A549 (cell line): Measurements from ENCODE around the gene PRR29. TPM values are rescaled to one million over a fixed set of nuclear protein-coding genes. Genes with fewer than 3 reads are reported as not detected.

ENCODE experiments used
- ATAC-seq, 2 experiments: fragments of 200-7000 bp in 1 of 2; fragments of >200 bp in 1 of 2; cut with Nextera tagmentation in 1 of 2; cut with Tn5 transposase in 1 of 2; 3 replicates each; pipeline versions ENCODE4 v1.8.0 to v1.9.1; 2018 to 2020; ENCODE audit warnings: mild to moderate bottlenecking in 1 of 2, moderate library complexity in 1 of 2
- CTCF ChIA-PET: fragments of 300-600 bp; sonication (Branson Sonifier 250); formaldehyde crosslinking; extraction: SDS; loops from one replicate; lab custom pipeline; 2021; ENCODE audit warnings: antibody characterized with exemption, inconsistent platforms; lab: Yijun Ruan, JAX
- POLR2A ChIA-PET: fragments of 350-600 bp; formaldehyde crosslinking; extraction: SDS; loops from one replicate; lab custom pipeline; 2021; ENCODE audit warnings: antibody characterized with exemption, inconsistent platforms; lab: Yijun Ruan, JAX
- DNase-seq, 2 experiments: peaks; one replicate each; pipeline versions ENCODE4 v3.0.0 to v3.0.0-alpha.2; 2011 to 2016; ENCODE audit warnings: low read depth in 1 of 2, low spot score in 1 of 2
- FAIRE-seq: peaks from 2 replicates; lab custom pipeline; 2011; peaks lifted over from hg19 to GRCh38; lab: Jason Lieb, UNC
- H3K27ac ChIP-seq, 2 experiments: fragments of >200 bp; sonication (Bioruptor Twin); formaldehyde crosslinking; 3 replicates each; pipeline ENCODE4 v1.5.1; 2016 to 2017
- H3K4me1 ChIP-seq: fragments of >200 bp; sonication (Bioruptor Twin); formaldehyde crosslinking; 3 replicates; pipeline ENCODE4 v1.6.1; 2016
- H3K4me2 ChIP-seq: fragments of >200 bp; sonication (Bioruptor Twin); formaldehyde crosslinking; 3 replicates; pipeline ENCODE4 v1.6.1; 2016
- H3K4me3 ChIP-seq: fragments of >200 bp; sonication (Bioruptor Twin); formaldehyde crosslinking; 3 replicates; pipeline ENCODE4 v1.5.1; 2016
- H3K9me3 ChIP-seq: fragments of >200 bp; sonication (Bioruptor Twin); formaldehyde crosslinking; 3 replicates; pipeline ENCODE4 v1.6.1; 2016
- CEBPB ChIP-seq, 2 experiments: fragments of >200 bp in 1 of 2; sonication (Bioruptor Twin) in 1 of 2; formaldehyde crosslinking in 1 of 2; IDR thresholded peaks; 2 replicates each; pipeline ENCODE4 v1.6.1; 2012 to 2016
- CHD4 ChIP-seq: fragments of 200-600 bp; sonication (generic); IDR thresholded peaks from 2 replicates; pipeline ENCODE4 v1.6.1; 2016; ENCODE audit warnings: antibody characterized with exemption, mild to moderate bottlenecking, borderline replicate concordance
- CTCF ChIP-seq: fragments of >200 bp; sonication (Bioruptor Twin); formaldehyde crosslinking; IDR thresholded peaks from 3 replicates; pipeline ENCODE4 v1.5.1; 2016
- EHMT2 ChIP-seq: fragments of 200-600 bp; sonication (generic); IDR thresholded peaks from 2 replicates; pipeline ENCODE4 v1.6.1; 2016; ENCODE audit warnings: antibody characterized with exemption, low read depth, mild to moderate bottlenecking, moderate library complexity
- EP300 ChIP-seq, 2 experiments: fragments of >200 bp; sonication (Bioruptor Twin); formaldehyde crosslinking; IDR thresholded peaks; 2 replicates in 1 of 2; 3 replicates in 1 of 2; pipeline ENCODE4 v1.6.1; 2016 to 2017
- ESRRA ChIP-seq: fragments of 150-350 bp; IDR thresholded peaks from 2 replicates; pipeline ENCODE4 v1.6.1; 2014; ENCODE audit warnings: mild to moderate bottlenecking, low read length, borderline replicate concordance
- GATA3 ChIP-seq: IDR thresholded peaks from 2 replicates; pipeline ENCODE4 v1.6.1; 2012; ENCODE audit warnings: borderline replicate concordance
- HOXB13 ChIP-seq: fragments of 250-450 bp; sonication (Bioruptor Pico); IDR thresholded peaks from 2 replicates; pipeline ENCODE4 v1.5.0; 2020; ENCODE audit warnings: low read depth, mild to moderate bottlenecking, moderate library complexity
- JUN ChIP-seq, 2 experiments: fragments of >200 bp; sonication (Bioruptor Twin); formaldehyde crosslinking; IDR thresholded peaks; 2 replicates in 1 of 2; 3 replicates in 1 of 2; pipeline ENCODE4 v1.6.1; 2016 to 2017
- KDM1A ChIP-seq: fragments of 200-600 bp; sonication (generic); IDR thresholded peaks from 2 replicates; pipeline ENCODE4 v1.6.1; 2016; ENCODE audit warnings: low read depth, mild to moderate bottlenecking
- KDM5A ChIP-seq: fragments of 200-600 bp; sonication (generic); IDR thresholded peaks from 2 replicates; pipeline ENCODE4 v1.6.1; 2016; ENCODE audit warnings: antibody characterized with exemption, mild to moderate bottlenecking
- NFE2L2 ChIP-seq: fragments of 150-350 bp; conservative IDR thresholded peaks from 2 replicates; pipeline ENCODE4 v1.6.1; 2014; ENCODE audit warnings: low read length
- PBX3 ChIP-seq: IDR thresholded peaks from 2 replicates; pipeline ENCODE4 v1.6.1; 2012
- POLR2AphosphoS2 ChIP-seq: conservative IDR thresholded peaks from 2 replicates; pipeline ENCODE4 v1.6.1; 2012; ENCODE audit warnings: low read length, improper control_type of control experiment, inconsistent platforms
- RAD21 ChIP-seq, 2 experiments: fragments of >200 bp in 1 of 2; sonication (Bioruptor Twin) in 1 of 2; formaldehyde crosslinking in 1 of 2; IDR thresholded peaks in 1 of 2; conservative IDR thresholded peaks in 1 of 2; 2 replicates in 1 of 2; 3 replicates in 1 of 2; pipeline ENCODE4 v1.6.1; 2012 to 2018; ENCODE audit warnings: inconsistent platforms in 1 of 2
- RCOR1 ChIP-seq: fragments of 150-350 bp; IDR thresholded peaks from 2 replicates; pipeline ENCODE4 v1.6.1; 2014; ENCODE audit warnings: antibody characterized with exemption, low read length, low read depth
- RFX5 ChIP-seq: fragments of 450-650 bp; IDR thresholded peaks from 2 replicates; pipeline ENCODE4 v1.7.1; 2014; ENCODE audit warnings: antibody characterized with exemption, mild to moderate bottlenecking, moderate library complexity
- SMC3 ChIP-seq: fragments of >200 bp; sonication (Bioruptor Twin); formaldehyde crosslinking; IDR thresholded peaks from 3 replicates; pipeline ENCODE4 v1.6.1; 2018; ENCODE audit warnings: inconsistent platforms
- TFCP2L1 ChIP-seq: fragments of 250-450 bp; sonication (Bioruptor Pico); IDR thresholded peaks from 2 replicates; pipeline ENCODE4 v1.5.0; 2021; ENCODE audit warnings: mild to moderate bottlenecking
- USF2 ChIP-seq: fragments of 450-650 bp; IDR thresholded peaks from 2 replicates; pipeline ENCODE4 v1.6.1; 2014; ENCODE audit warnings: antibody characterized with exemption
- WGBS: methylation state at CpG from one replicate; pipeline ENCODE4 v1.1.6; 2017; ENCODE audit errors: missing lambda C conversion rate; 5-methylcytosine and 5-hydroxymethylcytosine counted together
- polyA plus RNA-seq, 4 experiments: library from polyadenylated mRNA; depleted of rRNA in 3 of 4; stranded (reverse); fragments of >200 nt; fragmentation: RNase III in 1 of 4; extraction: RNeasy Plus Mini Kit Qiagen cat#74134 plus additional on column Dnase treatment in 1 of 4; gene quantifications; 2 replicates in 3 of 4; 3 replicates in 1 of 4; pipeline ENCODE4 v1.2.3, GENCODE V29; 2011 to 2017
- TF ChIP-seq, protein P1 (sequence below): fragments of 250-450 bp; sonication (Bioruptor Pico); IDR thresholded peaks from 2 replicates; pipeline ENCODE4 v1.5.0; 2021; ENCODE audit warnings: mild to moderate bottlenecking, moderate library complexity, borderline replicate concordance
- TF ChIP-seq, protein P2 (sequence below): IDR thresholded peaks from 2 replicates; pipeline ENCODE4 v1.6.1; 2012

The PRR29 gene
- polyA plus RNA-seq, 2 of the 4 experiments (the other 2 are of a cell fraction) = 0.44 to 0.67 TPM

DNA sequence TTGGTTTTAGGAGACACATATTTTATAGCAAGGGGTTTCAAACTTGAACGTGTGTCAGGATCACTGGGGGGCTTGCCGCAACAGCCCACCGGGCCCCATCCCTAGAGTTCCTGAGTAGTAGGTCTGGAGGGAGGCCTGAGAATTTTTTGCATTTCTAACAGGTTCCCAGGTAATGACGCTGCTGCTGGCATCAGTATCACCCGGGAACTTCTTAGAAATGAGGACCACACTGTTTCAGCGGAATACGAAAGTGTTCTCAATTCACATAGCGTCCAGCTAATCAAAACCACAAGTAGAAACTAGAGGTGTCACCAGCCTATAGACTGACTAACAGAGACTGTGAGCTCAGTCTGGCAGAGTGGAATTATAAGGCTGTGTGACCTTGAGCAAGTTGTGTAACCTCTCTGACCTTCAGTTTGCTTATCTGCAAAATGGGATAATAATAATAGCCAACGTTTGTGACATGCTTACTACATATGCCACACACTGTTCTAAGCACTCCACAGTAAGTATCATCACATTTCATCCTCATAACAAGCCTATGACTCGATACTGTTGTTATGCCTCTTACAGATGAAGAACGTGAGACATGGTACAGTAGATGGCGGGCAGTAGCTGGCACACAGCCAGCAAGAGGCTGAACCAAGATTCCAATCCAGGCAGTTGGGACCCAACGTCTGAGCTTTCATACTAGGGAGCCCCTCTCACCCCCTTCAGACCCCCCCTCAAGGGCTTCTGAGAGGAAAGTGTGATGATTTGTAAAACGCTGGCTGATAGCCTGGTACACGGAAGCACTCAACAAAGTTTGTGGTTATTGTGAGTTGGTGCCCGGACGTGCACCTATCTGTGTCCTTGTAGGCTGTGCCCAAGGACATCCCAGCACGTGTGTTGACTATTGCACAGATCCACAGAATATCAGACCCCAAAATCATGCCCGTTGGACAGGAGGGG is 26.9 kb downstream of the PRR29 start:
- no peak for FAIRE-seq
- no peak for DNase-seq
- 54% methylated on average over 19 of the region's 19 CpGs for WGBS
- peak; percentile 10 to 33; a peak in 3 of 6 replicates for ATAC-seq
- Histone ChIP-seq H3K27ac (no peak overlapping the region), H3K4me3 (no peak overlapping the region), H3K9me3 (no peaks in the 10 kb centered on the region), H3K4me2 (peak overlapping the region; percentile 85), H3K4me1 (peaks cover 3% of the 10 kb centered on the region; the same call in 1 of the 3 replicates)
- POLR2A ChIA-PET = interaction anchor here (1.0 to 1.4 kb wide), 3 partner anchors 105 to 120 kb away, joined by 3 to 7 read pairs (median 6); partner anchors contain the start of gene ERN1
- TF ChIP-seq RAD21 (conservative IDR thresholded peaks at IDR 0.05 in 1 of 2, IDR thresholded peaks at IDR 0.05 in 1 of 2) = no peak
- no peak for TF ChIP-seq KDM5A
- TF ChIP-seq ESRRA = peak; percentile 76; the same call in 1 of the 2 replicates
- TF ChIP-seq POLR2AphosphoS2 = no peak
- CTCF ChIA-PET = interaction anchor here (0.6 to 18.1 kb wide), 75 partner anchors 8 to 319 kb away, joined by 3 to 863 read pairs (median 8); partner anchors contain the start of genes CSHL1, ERN1, GH1 and PRR29

DNA sequence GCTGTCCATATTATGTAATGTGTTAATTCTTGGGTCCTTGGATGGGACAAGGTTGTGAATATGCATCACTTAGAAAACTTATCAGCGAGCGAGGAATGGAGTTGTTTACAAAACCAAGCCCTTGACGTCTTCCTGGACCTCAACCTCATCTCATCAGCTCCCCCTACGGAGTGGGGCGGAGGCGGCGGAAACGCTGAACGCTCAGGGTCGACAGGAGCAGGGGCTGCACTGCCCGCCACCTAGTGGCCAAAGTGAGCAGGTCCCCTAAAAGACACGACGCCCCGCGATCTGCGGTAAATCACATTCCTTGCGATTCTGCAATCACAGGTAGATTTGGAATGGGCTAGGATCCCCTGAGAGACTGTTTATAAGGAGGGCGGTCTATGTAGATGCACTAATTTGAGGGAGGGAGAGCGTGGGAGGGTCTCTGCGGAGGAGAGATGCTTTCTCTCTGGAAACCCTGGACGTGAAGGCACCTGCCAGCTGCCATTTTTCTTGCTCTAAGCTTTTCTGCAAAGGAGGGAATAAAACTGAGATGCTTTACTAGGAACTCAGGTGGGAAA is 27.7 kb downstream of the PRR29 start:
- 3% methylated on average over 21 of the region's 21 CpGs for WGBS
- DNase-seq = peak; percentile 81 to 87
- H3K4me3 ChIP-seq = peak overlapping the region; percentile 35
- no peak for FAIRE-seq
- POLR2A ChIA-PET = interaction anchor here (1.0 to 1.4 kb wide), 3 partner anchors 104 to 119 kb away, joined by 3 to 7 read pairs (median 6); partner anchors contain the start of gene ERN1
- no peaks in the 10 kb centered on the region for H3K9me3 ChIP-seq
- H3K27ac ChIP-seq = peak overlapping the region in 1 of 2 experiments; percentile 21; a peak in 1 of 6 replicates
- peak; percentile 93 to 95 for ATAC-seq
- peaks cover 3% of the 10 kb centered on the region; the same call in 1 of the 3 replicates for H3K4me1 ChIP-seq
- no peak for TF ChIP-seq KDM1A
- TF ChIP-seq, protein P1, sequence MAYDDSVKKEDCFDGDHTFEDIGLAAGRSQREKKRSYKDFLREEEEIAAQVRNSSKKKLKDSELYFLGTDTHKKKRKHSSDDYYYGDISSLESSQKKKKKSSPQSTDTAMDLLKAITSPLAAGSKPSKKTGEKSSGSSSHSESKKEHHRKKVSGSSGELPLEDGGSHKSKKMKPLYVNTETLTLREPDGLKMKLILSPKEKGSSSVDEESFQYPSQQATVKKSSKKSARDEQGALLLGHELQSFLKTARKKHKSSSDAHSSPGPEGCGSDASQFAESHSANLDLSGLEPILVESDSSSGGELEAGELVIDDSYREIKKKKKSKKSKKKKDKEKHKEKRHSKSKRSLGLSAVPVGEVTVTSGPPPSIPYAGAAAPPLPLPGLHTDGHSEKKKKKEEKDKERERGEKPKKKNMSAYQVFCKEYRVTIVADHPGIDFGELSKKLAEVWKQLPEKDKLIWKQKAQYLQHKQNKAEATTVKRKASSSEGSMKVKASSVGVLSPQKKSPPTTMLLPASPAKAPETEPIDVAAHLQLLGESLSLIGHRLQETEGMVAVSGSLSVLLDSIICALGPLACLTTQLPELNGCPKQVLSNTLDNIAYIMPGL (CRISPR knock-in tag) = no peak
- TF ChIP-seq GATA3 = no peak
- no peak for TF ChIP-seq CEBPB (IDR thresholded peaks at IDR 0.05)
- TF ChIP-seq POLR2AphosphoS2 = no peak
- TF ChIP-seq SMC3 = peak; percentile 93
- no peak for TF ChIP-seq NFE2L2
- TF ChIP-seq, protein P2, sequence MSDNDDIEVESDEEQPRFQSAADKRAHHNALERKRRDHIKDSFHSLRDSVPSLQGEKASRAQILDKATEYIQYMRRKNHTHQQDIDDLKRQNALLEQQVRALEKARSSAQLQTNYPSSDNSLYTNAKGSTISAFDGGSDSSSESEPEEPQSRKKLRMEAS = peak; percentile 20; the same call in 1 of the 2 replicates
- peak; percentile 32; the same call in 1 of the 2 replicates for TF ChIP-seq RFX5
- TF ChIP-seq USF2 = no peak
- TF ChIP-seq RCOR1 = no peak
- TF ChIP-seq CTCF = peak; percentile 99
- peak; percentile 77 to 80 for TF ChIP-seq RAD21 (conservative IDR thresholded peaks at IDR 0.05 in 1 of 2, IDR thresholded peaks at IDR 0.05 in 1 of 2)
- TF ChIP-seq EP300 (IDR thresholded peaks at IDR 0.05) = no peak
- TF ChIP-seq HOXB13 (CRISPR knock-in tag) = no peak
- TF ChIP-seq PBX3 = no peak
- 0 out of 5 replicates have a peak, but pooled peaks of 1 of the 2 experiments have one; percentile 24 for TF ChIP-seq JUN (IDR thresholded peaks at IDR 0.05)
- no peak for TF ChIP-seq TFCP2L1 (CRISPR knock-in tag)
- no peak for TF ChIP-seq EHMT2
- no peak for TF ChIP-seq CHD4
- no peak for TF ChIP-seq ESRRA
- TF ChIP-seq, all 56 proteins: peak for 6
- CTCF ChIA-PET = interaction anchor here (0.6 to 18.1 kb wide), 75 partner anchors 9 to 318 kb away, joined by 3 to 863 read pairs (median 8); partner anchors contain the start of genes CSHL1, ERN1, GH1 and PRR29
- peak overlapping the region; percentile 85 for H3K4me2 ChIP-seq
